Colonic mucosa (tissue), 4 donors: ENCODE results near the gene BMX. TPM values are rescaled to one million over a fixed set of nuclear protein-coding genes. Genes with fewer than 3 reads are reported as not detected.

ENCODE experiments used
- DNase-seq: peaks from one replicate; pipeline ENCODE4 v3.0.0-alpha.2; 2020
- H3K27ac ChIP-seq: fragments of 200-600 bp; one replicate; pipeline ENCODE4 v1.8.0; 2021
- H3K27me3 ChIP-seq: fragments of 200-600 bp; one replicate; pipeline ENCODE4 v1.8.0; 2021
- H3K36me3 ChIP-seq: fragments of 200-600 bp; one replicate; pipeline ENCODE4 v1.8.0; 2021
- H3K4me1 ChIP-seq: fragments of 200-600 bp; one replicate; pipeline ENCODE4 v1.8.0; 2021; ENCODE audit warnings: mild to moderate bottlenecking
- H3K4me3 ChIP-seq: fragments of 200-600 bp; one replicate; pipeline ENCODE4 v1.8.0; 2021
- H3K9ac ChIP-seq, 2 donors: one replicate each; pipeline ENCODE4 v1.7.0; 2013; ENCODE audit warnings: control low read depth in 2 of 2, low read depth in 2 of 2, low read length in 2 of 2
- H3K9me3 ChIP-seq: fragments of 200-600 bp; one replicate; pipeline ENCODE4 v1.8.0; 2021
- CTCF ChIP-seq: fragments of 200-600 bp; IDR thresholded peaks from one replicate; pipeline ENCODE4 v1.8.0; 2022; ENCODE audit warnings: antibody characterized with exemption, mild to moderate bottlenecking
- intact Hi-C: fragments of 100-400 bp; cut with DNase I; formaldehyde crosslinking; loops from one replicate; pipeline ENCODE4 v1.14.1; 2022
- total RNA-seq, 2 donors: library from RNA; stranded (reverse); fragmentation: NEBNext Ultra II Directional in 1 of 2; extraction: Animal tissue kit (Norgen Biotek cat#: 25700) in 1 of 2; gene quantifications; one replicate each; pipeline ENCODE4 v1.2.1, GENCODE V29; 2021
- donor health status: healthy.
- donor health status: DM: no; HTN: no; CAD: no.
- donor health status: DM: no; HTN: no; CAD: no.

Gene BMX
- total RNA-seq, 2 donors from 2014 or later, result 1.4 to 1.8 TPM

GRCh38 chrX:15496824-15497223 is 3.8 kb upstream of the BMX start:
- Histone ChIP-seq H3K27me3 (no peaks in the 10 kb centered on the region), H3K27ac (no peak overlapping the region), H3K4me1 (no peaks in the 10 kb centered on the region), H3K4me3 (no peak overlapping the region), H3K36me3 (no peaks in the 10 kb centered on the region), H3K9me3 (no peaks in the 10 kb centered on the region), H3K9ac (no peak overlapping the region)
- intact Hi-C loops, result no loop called here
- TF ChIP-seq CTCF, result no peak
- DNase-seq, result no peak

GRCh38 chrX:15497865-15498264 is 2.7 kb upstream of the BMX start:
- H3K9me3 ChIP-seq, result no peaks in the 10 kb centered on the region
- intact Hi-C loops, result no loop called here
- no peak overlapping the region for H3K4me3 ChIP-seq
- no peaks in the 10 kb centered on the region for H3K4me1 ChIP-seq
- no peaks in the 10 kb centered on the region for H3K27me3 ChIP-seq
- no peaks in the 10 kb centered on the region for H3K36me3 ChIP-seq
- no peak overlapping the region for H3K27ac ChIP-seq
- peak; percentile 61 for TF ChIP-seq CTCF
- peak; percentile 77 for DNase-seq
- H3K9ac ChIP-seq, result no peak overlapping the region

GRCh38 chrX:15498741-15499140 is 1.9 kb upstream of the BMX start:
- H3K4me1 ChIP-seq, result no peaks in the 10 kb centered on the region
- H3K9me3 ChIP-seq, result no peaks in the 10 kb centered on the region
- H3K9ac ChIP-seq, result no peak overlapping the region
- DNase-seq, result no peak
- no peak overlapping the region for H3K4me3 ChIP-seq
- H3K27me3 ChIP-seq, result no peaks in the 10 kb centered on the region
- H3K27ac ChIP-seq, result no peak overlapping the region
- no peak for TF ChIP-seq CTCF
- intact Hi-C loops, result no loop called here
- H3K36me3 ChIP-seq, result no peaks in the 10 kb centered on the region

- no peak overlapping the region for H3K4me3 ChIP-seq
- no peaks in the 10 kb centered on the region for H3K27me3 ChIP-seq
- no peak for DNase-seq
- no peak overlapping the region for H3K27ac ChIP-seq
- no peaks in the 10 kb centered on the region for H3K4me1 ChIP-seq
- H3K9ac ChIP-seq, result no peak overlapping the region
- H3K36me3 ChIP-seq, result no peaks in the 10 kb centered on the region
- no peaks in the 10 kb centered on the region for H3K9me3 ChIP-seq
- intact Hi-C loops, result no loop called here
- TF ChIP-seq CTCF, result no peak
Observed at GRCh38 chrX:15499976-15500375, 631 bp upstream of the BMX start.

GRCh38 chrX:15501506-15501905 is 899 bp downstream of the BMX start:
- Histone ChIP-seq H3K27me3 (no peaks in the 10 kb centered on the region), H3K36me3 (no peaks in the 10 kb centered on the region), H3K9me3 (no peaks in the 10 kb centered on the region), H3K4me1 (no peaks in the 10 kb centered on the region), H3K9ac (no peak overlapping the region), H3K27ac (no peak overlapping the region), H3K4me3 (no peak overlapping the region)
- intact Hi-C loops, result no loop called here
- no peak for TF ChIP-seq CTCF
- DNase-seq, result no peak

GRCh38 chrX:15504661-15505060 is 4.1 kb downstream of the BMX start:
- Histone ChIP-seq H3K27me3 (no peaks in the 10 kb centered on the region), H3K4me1 (no peaks in the 10 kb centered on the region), H3K9ac (no peak overlapping the region), H3K36me3 (no peaks in the 10 kb centered on the region), H3K27ac (no peak overlapping the region), H3K9me3 (no peaks in the 10 kb centered on the region), H3K4me3 (no peak overlapping the region)
- intact Hi-C loops, result no loop called here
- TF ChIP-seq CTCF, result no peak
- no peak for DNase-seq
